ENCODE data around the gene FCHSD2. TPM values are rescaled to one million over a fixed set of nuclear protein-coding genes. Genes with fewer than 3 reads are reported as not detected.
A peak's percentile ranks its signal among the peaks of the same experiment; 100 is the strongest.
"Not testable (repeated sequence)": the region's sequence is repeated elsewhere in the genome, so short reads cannot be mapped to it uniquely, and the experiment has no call there.

FCHSD2 gene
- total and polyA plus RNA-seq, 2 donors (not counting 3 experiments of a cell fraction or from before 2014, with no cell fraction given) = 20.8 to 56.9 TPM

- no TSS peak for BruUV-seq (replicated peaks)
- H3K4me1 ChIP-seq (ENCODE audit: control insufficient read depth, extremely low read depth, insufficient read depth, low read length) = peaks cover 3% of the 10 kb centered on the region
- dilution Hi-C loops (cut with MboI; ENCODE audit: extremely low pct_ligation_motif_present, low sequenced_read_pairs) = no loop called here
- no peaks in the 10 kb centered on the region for H3K79me2 ChIP-seq (ENCODE audit: control insufficient read depth, insufficient read depth, low read length)
- H3K4me2 ChIP-seq (ENCODE audit: insufficient read depth, low read length) = no peak overlapping the region
- ChIA-PET POLR2A (interaction anchor here (1.2 kb wide), 1 partner anchor 68 kb away, joined by 4 read pairs; no protein-coding TSS in a partner anchor), CTCF (interaction anchor here (0.7 to 4.2 kb wide), 13 partner anchors 10 to 497 kb away, joined by 3 to 136 read pairs (median 5); partner anchors contain the start of gene ATG16L2)
- H3K27me3 ChIP-seq (ENCODE audit: control insufficient read depth in 2 of 2, insufficient read depth in 2 of 2, low read length in 2 of 2) = no peaks in the 10 kb centered on the region
- H2AFZ ChIP-seq (ENCODE audit: low read depth, low read length) = peak overlapping the region; percentile 82
- no peak overlapping the region for H3K27ac ChIP-seq (ENCODE audit: insufficient read depth, low read depth, low read length)
- FAIRE-seq = no peak
- no peaks in the 10 kb centered on the region for H3K9me1 ChIP-seq (replicated peaks; ENCODE audit: control insufficient read depth, extremely low read depth, insufficient read depth, low read length)
- TF ChIP-seq POLR2AphosphoS5 (IDR thresholded peaks at IDR 0.05; ENCODE audit: insufficient read depth, low read depth, low read length) = no peak
- TF ChIP-seq GATA2 (IDR thresholded peaks at IDR 0.05; ENCODE audit: insufficient read depth, insufficient read length, low read depth, low read length) = no peak
- TF ChIP-seq JUN (IDR thresholded peaks at IDR 0.05; ENCODE audit: borderline replicate concordance, insufficient read depth, insufficient read length, low read depth) = no peak
- TF ChIP-seq, protein P1, sequence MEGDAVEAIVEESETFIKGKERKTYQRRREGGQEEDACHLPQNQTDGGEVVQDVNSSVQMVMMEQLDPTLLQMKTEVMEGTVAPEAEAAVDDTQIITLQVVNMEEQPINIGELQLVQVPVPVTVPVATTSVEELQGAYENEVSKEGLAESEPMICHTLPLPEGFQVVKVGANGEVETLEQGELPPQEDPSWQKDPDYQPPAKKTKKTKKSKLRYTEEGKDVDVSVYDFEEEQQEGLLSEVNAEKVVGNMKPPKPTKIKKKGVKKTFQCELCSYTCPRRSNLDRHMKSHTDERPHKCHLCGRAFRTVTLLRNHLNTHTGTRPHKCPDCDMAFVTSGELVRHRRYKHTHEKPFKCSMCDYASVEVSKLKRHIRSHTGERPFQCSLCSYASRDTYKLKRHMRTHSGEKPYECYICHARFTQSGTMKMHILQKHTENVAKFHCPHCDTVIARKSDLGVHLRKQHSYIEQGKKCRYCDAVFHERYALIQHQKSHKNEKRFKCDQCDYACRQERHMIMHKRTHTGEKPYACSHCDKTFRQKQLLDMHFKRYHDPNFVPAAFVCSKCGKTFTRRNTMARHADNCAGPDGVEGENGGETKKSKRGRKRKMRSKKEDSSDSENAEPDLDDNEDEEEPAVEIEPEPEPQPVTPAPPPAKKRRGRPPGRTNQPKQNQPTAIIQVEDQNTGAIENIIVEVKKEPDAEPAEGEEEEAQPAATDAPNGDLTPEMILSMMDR (IDR thresholded peaks at IDR 0.05; ENCODE audit: extremely low read depth in 1 of 2, insufficient read depth in 1 of 2, low read depth in 1 of 2, low read length in 2 of 2) = no peak
- no peak for TF ChIP-seq EZH2 (IDR thresholded peaks at IDR 0.05; ENCODE audit: borderline replicate concordance, low read depth, low read length, severe bottlenecking)
- no peak for TF ChIP-seq FOS (IDR thresholded peaks at IDR 0.05; ENCODE audit: borderline replicate concordance, insufficient read depth, low read length)
- no peak for TF ChIP-seq MYC (IDR thresholded peaks at IDR 0.05; ENCODE audit: low read depth, low read length)
- TF ChIP-seq MAX (IDR thresholded peaks at IDR 0.05; ENCODE audit: insufficient read depth, insufficient read length) = no peak
- no peak for TF ChIP-seq POLR2A (IDR thresholded peaks at IDR 0.05; ENCODE audit: low read depth, low read length)
- intact Hi-C loops (cut with micrococcal nuclease) = loop anchor here (1.0 to 5.0 kb wide), 3 partner anchors 40 to 205 kb away; partner anchors contain the start of gene ARAP1
- H4K20me1 ChIP-seq (replicated peaks; ENCODE audit: control insufficient read depth, extremely low read depth, insufficient read depth, low read length) = no peaks in the 10 kb centered on the region
- no peaks in the 10 kb centered on the region for H3K36me3 ChIP-seq (ENCODE audit: control insufficient read depth in 2 of 2, extremely low read depth in 1 of 2, insufficient read depth in 2 of 2, low read length in 2 of 2)
- no peak for DNase-seq (ENCODE audit: low read depth, low spot score)
- no peaks in the 10 kb centered on the region for H3K9me3 ChIP-seq (replicated peaks; ENCODE audit: control insufficient read depth, insufficient read depth, low read length)
- H3K4me3 ChIP-seq (replicated peaks in 1 of 3; ENCODE audit: insufficient read depth in 1 of 3, low read depth in 1 of 3, low read length in 3 of 3) = no peak overlapping the region
- H3K9ac ChIP-seq (replicated peaks; ENCODE audit: extremely low read depth, insufficient read depth, low read length) = no peak overlapping the region
Observed at GRCh38 chr11:72792437-72793021, 349.6 kb downstream of the FCHSD2 start.

- BruUV-seq (replicated peaks); H3K9me1 ChIP-seq (replicated peaks; ENCODE audit: control insufficient read depth, extremely low read depth, insufficient read depth, low read length); H3K9ac ChIP-seq (replicated peaks; ENCODE audit: extremely low read depth, insufficient read depth, low read length); H3K4me2 ChIP-seq (ENCODE audit: insufficient read depth, low read length); FAIRE-seq; POLR2A ChIA-PET; H4K20me1 ChIP-seq (replicated peaks; ENCODE audit: control insufficient read depth, extremely low read depth, insufficient read depth, low read length); H3K79me2 ChIP-seq (ENCODE audit: control insufficient read depth, insufficient read depth, low read length); H3K9me3 ChIP-seq (replicated peaks; ENCODE audit: control insufficient read depth, insufficient read depth, low read length); dilution Hi-C loops (cut with MboI; ENCODE audit: extremely low pct_ligation_motif_present, low sequenced_read_pairs); H3K4me3 ChIP-seq (replicated peaks in 1 of 3; ENCODE audit: insufficient read depth in 1 of 3, low read depth in 1 of 3, low read length in 3 of 3); DNase-seq (ENCODE audit: low read depth, low spot score); H3K27me3 ChIP-seq (ENCODE audit: control insufficient read depth in 2 of 2, insufficient read depth in 2 of 2, low read length in 2 of 2); H3K27ac ChIP-seq (ENCODE audit: insufficient read depth, low read depth, low read length); H2AFZ ChIP-seq (ENCODE audit: low read depth, low read length); H3K4me1 ChIP-seq (ENCODE audit: control insufficient read depth, extremely low read depth, insufficient read depth, low read length); H3K36me3 ChIP-seq (ENCODE audit: control insufficient read depth in 2 of 2, extremely low read depth in 1 of 2, insufficient read depth in 2 of 2, low read length in 2 of 2): not testable (repeated sequence)
- intact Hi-C loops (cut with micrococcal nuclease) = loop anchor here (5.0 kb wide), 1 partner anchor 204 kb away; no protein-coding TSS in a partner anchor
- CTCF ChIA-PET = interaction anchor here (1.0 to 3.2 kb wide), 2 partner anchors 21 to 66 kb away, joined by 3 to 20 read pairs; no protein-coding TSS in a partner anchor
Observed at GRCh38 chr11:72791228-72791627, 350.9 kb downstream of the FCHSD2 start.

Data from endothelial cell of umbilical vein (primary cell).